RWPE2 (cell line): ENCODE measurements around the gene PLCL1.
A peak's percentile ranks its signal among the peaks of the same experiment; 100 is the strongest.

Experiments used
- ATAC-seq: fragments of 200-7000 bp; cut with Tn5 transposase; 3 replicates; pipeline ENCODE4 v1.9.1; 2021; ENCODE audit warnings: low read depth
- DNase-seq: peaks from one replicate; pipeline ENCODE4 v3.0.0-alpha.2; 2020; ENCODE audit warnings: low spot score
- H3K27ac ChIP-seq: fragments of 450-650 bp; 2 replicates; pipeline ENCODE4 v1.5.1; 2017; ENCODE audit warnings: mild to moderate bottlenecking; ENCODE audit not compliant: poor library complexity, severe bottlenecking
- H3K27me3 ChIP-seq: fragments of 250-450 bp; sonication (Bioruptor Pico); 2 replicates; pipeline ENCODE4 v1.5.1; 2021; ENCODE audit warnings: mild to moderate bottlenecking, moderate library complexity; ENCODE audit not compliant: insufficient read depth, poor library complexity, severe bottlenecking
- H3K36me3 ChIP-seq: fragments of 250-450 bp; sonication (Bioruptor Pico); 2 replicates; pipeline ENCODE4 v1.5.1; 2020; ENCODE audit warnings: low read depth, mild to moderate bottlenecking, moderate library complexity
- H3K4me1 ChIP-seq: fragments of 250-450 bp; sonication (Bioruptor Pico); 2 replicates; pipeline ENCODE4 v1.5.1; 2021; ENCODE audit warnings: mild to moderate bottlenecking, moderate library complexity; ENCODE audit not compliant: insufficient read depth, poor library complexity, severe bottlenecking
- H3K4me3 ChIP-seq: fragments of 250-450 bp; sonication (Bioruptor Pico); 2 replicates; pipeline ENCODE4 v1.5.1; 2021; ENCODE audit warnings: mild to moderate bottlenecking, moderate library complexity; ENCODE audit not compliant: severe bottlenecking
- H3K9me3 ChIP-seq: fragments of 250-450 bp; sonication (Bioruptor Pico); 2 replicates; pipeline ENCODE4 v1.5.1; 2021; ENCODE audit warnings: mild to moderate bottlenecking, moderate library complexity; ENCODE audit not compliant: severe bottlenecking
- TF ChIP-seq, protein P1 (sequence below): fragments of 450-650 bp; IDR thresholded peaks from one replicate; pipeline ENCODE4 v1.5.1; 2017; ENCODE audit warnings: mild to moderate bottlenecking, moderate library complexity; ENCODE audit not compliant: poor library complexity, severe bottlenecking

The PLCL1 gene

DNA sequence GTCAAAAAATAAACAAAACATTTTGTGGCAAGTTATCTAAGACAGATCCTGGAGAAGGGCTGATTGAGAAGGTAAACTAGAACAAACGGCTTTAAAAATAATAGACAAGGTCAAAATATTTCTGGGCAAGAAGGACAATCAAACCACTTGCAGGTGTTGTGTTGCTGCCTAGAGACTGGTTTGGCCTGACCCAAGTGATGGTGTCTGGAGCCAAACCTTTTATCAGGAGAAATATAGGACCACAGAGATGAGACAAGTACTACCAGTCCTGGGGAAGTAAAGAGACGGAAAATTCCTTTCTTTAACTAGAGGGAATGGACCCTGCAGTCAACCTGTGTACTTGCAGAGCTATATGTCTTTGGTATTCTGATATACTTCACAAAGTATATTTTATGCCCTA lies 44.2 kb downstream of the PLCL1 start:
- H3K27ac ChIP-seq = no peak overlapping the region
- ATAC-seq (no peak), DNase-seq (no peak)
- TF ChIP-seq, protein P1, sequence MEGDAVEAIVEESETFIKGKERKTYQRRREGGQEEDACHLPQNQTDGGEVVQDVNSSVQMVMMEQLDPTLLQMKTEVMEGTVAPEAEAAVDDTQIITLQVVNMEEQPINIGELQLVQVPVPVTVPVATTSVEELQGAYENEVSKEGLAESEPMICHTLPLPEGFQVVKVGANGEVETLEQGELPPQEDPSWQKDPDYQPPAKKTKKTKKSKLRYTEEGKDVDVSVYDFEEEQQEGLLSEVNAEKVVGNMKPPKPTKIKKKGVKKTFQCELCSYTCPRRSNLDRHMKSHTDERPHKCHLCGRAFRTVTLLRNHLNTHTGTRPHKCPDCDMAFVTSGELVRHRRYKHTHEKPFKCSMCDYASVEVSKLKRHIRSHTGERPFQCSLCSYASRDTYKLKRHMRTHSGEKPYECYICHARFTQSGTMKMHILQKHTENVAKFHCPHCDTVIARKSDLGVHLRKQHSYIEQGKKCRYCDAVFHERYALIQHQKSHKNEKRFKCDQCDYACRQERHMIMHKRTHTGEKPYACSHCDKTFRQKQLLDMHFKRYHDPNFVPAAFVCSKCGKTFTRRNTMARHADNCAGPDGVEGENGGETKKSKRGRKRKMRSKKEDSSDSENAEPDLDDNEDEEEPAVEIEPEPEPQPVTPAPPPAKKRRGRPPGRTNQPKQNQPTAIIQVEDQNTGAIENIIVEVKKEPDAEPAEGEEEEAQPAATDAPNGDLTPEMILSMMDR = no peak
- no peaks in the 10 kb centered on the region for H3K9me3 ChIP-seq
- H3K36me3 ChIP-seq = no peaks in the 10 kb centered on the region
- H3K4me3 ChIP-seq = no peak overlapping the region
- H3K27me3 ChIP-seq = no peaks in the 10 kb centered on the region
- no peaks in the 10 kb centered on the region for H3K4me1 ChIP-seq

GRCh38 chr2:197850882-197851450 lies 46.6 kb downstream of the PLCL1 start:
- Histone ChIP-seq H3K36me3 (no peaks in the 10 kb centered on the region), H3K9me3 (no peaks in the 10 kb centered on the region), H3K27ac (no peak overlapping the region), H3K4me1 (no peaks in the 10 kb centered on the region), H3K27me3 (no peaks in the 10 kb centered on the region), H3K4me3 (no peak overlapping the region)
- TF ChIP-seq, protein P1 = no peak
- DNase-seq = no peak
- ATAC-seq = no peak

- no peaks in the 10 kb centered on the region for H3K9me3 ChIP-seq
- no peak for ATAC-seq
- no peaks in the 10 kb centered on the region for H3K27me3 ChIP-seq
- TF ChIP-seq, protein P1 = peak; percentile 12
- no peak for DNase-seq
- no peak overlapping the region for H3K27ac ChIP-seq
- no peaks in the 10 kb centered on the region for H3K36me3 ChIP-seq
- H3K4me3 ChIP-seq = no peak overlapping the region
- no peaks in the 10 kb centered on the region for H3K4me1 ChIP-seq
Observed at GRCh38 chr2:197851451-197851850, 47.1 kb downstream of the PLCL1 start.

- no peaks in the 10 kb centered on the region for H3K9me3 ChIP-seq
- H3K36me3 ChIP-seq = no peaks in the 10 kb centered on the region
- TF ChIP-seq, protein P1 = no peak
- H3K4me1 ChIP-seq = no peaks in the 10 kb centered on the region
- H3K27me3 ChIP-seq = no peaks in the 10 kb centered on the region
- DNase-seq (no peak), ATAC-seq (no peak)
- no peak overlapping the region for H3K27ac ChIP-seq
- no peak overlapping the region for H3K4me3 ChIP-seq
Observed at GRCh38 chr2:197852108-197852507, 47.7 kb downstream of the PLCL1 start.

DNA sequence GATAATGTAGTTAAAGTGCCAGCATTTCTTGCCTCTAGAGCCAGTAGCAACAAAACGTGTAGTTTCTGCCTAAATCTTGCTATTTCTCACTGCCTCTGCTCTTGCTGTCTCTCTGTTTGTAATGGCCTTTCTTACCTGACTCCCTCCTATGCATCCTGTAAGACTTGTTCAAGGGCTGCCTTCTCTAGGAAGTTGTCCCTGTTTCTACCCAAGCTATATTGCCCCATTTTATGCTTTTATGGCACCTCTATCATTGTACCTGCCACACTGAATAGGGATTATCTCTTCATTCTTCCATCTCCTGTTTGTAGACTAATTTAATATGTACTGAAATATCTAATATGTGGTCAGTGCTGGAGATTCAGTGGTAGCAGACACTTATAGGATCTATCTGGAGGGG lies 49.2 kb downstream of the PLCL1 start:
- TF ChIP-seq, protein P1 = no peak

More for the DNA sequence above, 49.2 kb downstream of the PLCL1 start:
- DNase-seq = no peak
- no peak overlapping the region for H3K27ac ChIP-seq
- H3K27me3 ChIP-seq = no peaks in the 10 kb centered on the region
- ATAC-seq = no peak
- H3K9me3 ChIP-seq = no peaks in the 10 kb centered on the region
- H3K4me1 ChIP-seq = no peaks in the 10 kb centered on the region
- H3K4me3 ChIP-seq = no peak overlapping the region
- no peaks in the 10 kb centered on the region for H3K36me3 ChIP-seq
